HG02970 (cell line): ENCODE data around the gene FSCN2.

Source experiments
- ATAC-seq: cut with Tn5 transposase; IDR thresholded peaks from one replicate; pipeline ENCODE4 v1.9.1; 2021; ENCODE audit warnings: mild to moderate bottlenecking, moderate library complexity, moderate number of reproducible peaks; ENCODE audit not compliant: unreplicated experiment, low FRiP score

The FSCN2 gene

DNA sequence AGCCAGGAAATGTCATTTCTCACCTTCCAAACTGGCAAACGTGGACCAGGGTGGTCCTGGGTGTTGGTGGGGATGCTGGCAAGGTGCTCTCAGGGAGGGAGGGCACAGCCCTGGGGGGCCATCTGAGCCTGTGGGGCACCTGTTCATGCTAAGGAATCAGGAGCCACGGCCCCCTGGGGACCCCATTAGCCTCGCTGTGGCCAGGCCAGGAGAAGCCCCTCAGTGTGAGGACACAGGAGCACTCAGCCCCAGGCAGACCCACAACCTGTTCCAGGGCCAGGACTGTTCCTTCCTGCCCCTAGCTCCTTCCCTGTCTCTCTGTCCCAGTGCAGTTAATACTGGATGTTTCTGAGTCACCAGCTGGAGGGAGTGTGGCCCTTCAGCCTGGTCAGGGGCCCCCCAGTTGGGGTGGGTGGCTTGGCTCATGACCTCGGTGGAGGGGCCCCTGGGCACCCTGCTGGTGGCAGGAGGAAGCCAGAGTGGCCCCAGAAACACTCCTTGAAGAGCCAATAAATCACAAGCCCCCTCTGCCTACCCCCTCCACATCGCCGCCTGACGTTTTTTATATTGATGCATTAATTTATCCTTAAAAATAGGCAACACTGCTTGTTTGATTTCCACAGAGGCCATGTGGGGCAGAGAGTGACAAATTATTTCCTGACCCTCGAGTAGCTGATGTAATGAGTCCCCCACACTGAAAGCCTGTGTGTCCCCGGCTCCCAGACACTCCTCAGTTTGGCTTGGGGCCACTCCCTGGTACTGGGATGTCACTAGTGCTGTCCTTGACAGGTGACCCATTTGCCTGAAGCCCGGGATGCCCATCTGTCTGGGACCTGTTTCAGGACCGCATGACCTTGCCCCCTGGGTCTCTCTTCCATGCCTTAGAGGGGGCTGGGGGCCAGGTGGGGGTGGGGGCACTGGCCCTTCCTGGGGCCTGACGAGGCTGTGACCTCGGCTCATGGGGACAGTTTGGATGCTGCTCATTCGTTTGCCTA is 37.9 kb upstream of the FSCN2 start:
- no peak for ATAC-seq

DNA sequence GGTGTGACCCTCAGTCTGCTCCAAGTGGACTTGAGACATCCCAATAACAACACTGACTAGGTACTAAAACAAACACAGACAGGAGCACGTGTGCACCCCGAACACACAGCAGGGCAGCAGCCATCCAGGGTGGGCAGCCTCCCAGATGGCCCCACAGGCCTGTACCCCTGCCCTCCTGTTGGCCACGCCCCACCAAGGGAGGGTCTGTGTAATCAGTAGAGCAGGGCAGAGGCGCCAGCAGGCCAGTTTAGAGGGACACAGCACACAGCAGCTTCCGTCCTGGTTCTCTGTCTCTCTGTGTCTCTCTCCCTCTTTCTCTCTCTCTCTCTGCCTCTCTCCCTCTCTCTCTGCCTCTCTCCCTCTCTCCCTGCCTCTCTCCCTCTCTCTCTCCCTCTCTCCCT is 37.0 kb upstream of the FSCN2 start:
- ATAC-seq: no peak

DNA sequence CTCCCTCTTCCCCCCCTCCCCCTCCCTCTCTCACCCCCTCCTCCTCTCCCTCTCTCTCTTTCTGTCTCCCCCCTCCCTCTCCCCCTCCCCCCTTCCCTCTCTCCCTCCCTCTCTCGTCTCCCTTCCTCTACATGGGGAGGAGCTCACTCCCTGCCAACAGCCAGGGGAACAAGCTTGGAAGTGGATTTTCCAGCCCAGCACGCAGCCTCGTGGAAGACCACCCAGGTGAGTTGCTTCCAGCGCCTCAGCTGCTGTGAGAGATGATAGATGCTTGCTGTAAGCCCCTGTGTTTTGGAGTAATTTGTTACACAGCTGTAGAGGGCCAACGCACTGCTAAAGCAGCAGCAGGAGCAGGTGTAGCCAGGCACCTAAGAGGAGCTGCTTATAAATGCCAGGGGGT is 36.4 kb upstream of the FSCN2 start:
- no peak for ATAC-seq

DNA sequence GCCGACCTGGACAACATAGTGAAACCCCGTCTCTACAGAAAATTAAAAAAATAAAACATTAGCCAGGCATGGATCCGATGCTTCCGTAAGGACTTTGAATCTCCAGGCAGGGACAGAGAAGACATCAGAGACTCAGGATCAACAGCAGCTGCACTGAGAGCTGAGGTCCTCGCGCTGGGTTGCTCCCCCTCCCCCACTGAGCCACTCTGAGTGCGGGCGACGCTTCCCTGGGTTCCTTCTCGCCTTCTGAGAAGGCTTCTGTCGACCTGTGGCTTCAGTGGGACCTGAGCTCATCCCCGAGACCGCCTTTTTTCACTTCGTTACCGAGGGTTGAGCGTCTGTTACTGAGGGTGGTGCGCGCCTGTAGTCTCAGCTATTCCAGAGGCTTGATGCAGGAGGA is 36.0 kb upstream of the FSCN2 start:
- no peak for ATAC-seq

DNA sequence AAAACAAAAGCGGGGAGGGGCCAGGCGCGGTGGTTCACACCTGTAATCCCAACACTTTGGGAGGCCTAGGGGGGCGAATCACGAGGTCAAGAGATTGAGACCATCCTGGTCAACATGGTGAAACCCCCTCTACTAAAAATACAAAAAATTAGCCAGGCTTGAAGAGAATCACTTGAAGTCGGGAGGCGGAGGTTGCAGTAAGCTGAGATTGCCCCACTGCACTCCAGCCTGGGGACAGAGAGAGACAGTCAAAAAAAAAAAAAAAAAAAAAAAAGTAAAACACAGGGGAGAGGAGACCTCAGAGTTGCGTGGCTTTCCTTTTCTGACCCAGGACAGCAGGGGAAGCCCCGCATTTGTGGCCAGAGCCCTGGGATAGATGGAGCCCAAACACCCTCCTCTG is 35.5 kb upstream of the FSCN2 start:
- ATAC-seq: no peak

DNA sequence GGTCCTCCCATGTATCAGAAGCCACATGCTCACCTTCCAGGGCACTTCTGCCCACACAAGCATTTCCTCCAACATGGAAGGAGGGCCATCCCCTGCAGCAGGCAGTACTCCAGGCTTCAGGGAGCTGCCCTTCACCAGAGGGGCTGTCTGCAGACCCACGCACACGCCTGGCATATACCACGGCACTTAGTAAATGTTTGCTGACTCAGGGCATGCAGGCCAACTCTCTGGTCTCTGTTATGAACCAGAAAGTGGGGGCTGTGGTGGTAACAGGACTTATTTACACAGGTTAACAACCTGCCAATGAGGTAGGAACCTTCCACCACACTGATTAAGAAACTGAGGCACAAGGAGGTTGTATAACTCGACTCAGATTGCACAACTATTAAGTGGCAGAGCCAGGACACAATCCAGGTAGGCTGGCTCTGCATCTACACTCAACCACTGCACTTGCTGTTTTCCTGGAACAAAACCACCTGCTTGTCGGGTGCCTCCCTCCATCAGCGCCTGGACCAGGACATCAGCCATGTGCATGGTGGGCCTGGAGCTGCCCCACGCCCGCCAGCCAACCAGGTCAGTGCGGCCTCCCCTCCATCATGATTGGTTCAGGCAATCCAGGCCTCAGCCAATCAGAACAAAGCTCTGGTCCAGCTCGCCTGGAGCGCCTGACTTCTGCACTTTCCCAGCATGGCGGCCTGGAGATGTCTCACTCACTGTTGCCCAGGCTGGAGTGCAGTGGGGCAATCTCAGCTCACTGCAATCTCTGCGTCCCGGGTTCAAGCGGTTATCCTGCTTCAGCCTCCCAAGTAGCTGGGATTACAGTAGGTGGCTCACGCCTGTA is 34.8 kb upstream of the FSCN2 start:
- ATAC-seq: no peak

DNA sequence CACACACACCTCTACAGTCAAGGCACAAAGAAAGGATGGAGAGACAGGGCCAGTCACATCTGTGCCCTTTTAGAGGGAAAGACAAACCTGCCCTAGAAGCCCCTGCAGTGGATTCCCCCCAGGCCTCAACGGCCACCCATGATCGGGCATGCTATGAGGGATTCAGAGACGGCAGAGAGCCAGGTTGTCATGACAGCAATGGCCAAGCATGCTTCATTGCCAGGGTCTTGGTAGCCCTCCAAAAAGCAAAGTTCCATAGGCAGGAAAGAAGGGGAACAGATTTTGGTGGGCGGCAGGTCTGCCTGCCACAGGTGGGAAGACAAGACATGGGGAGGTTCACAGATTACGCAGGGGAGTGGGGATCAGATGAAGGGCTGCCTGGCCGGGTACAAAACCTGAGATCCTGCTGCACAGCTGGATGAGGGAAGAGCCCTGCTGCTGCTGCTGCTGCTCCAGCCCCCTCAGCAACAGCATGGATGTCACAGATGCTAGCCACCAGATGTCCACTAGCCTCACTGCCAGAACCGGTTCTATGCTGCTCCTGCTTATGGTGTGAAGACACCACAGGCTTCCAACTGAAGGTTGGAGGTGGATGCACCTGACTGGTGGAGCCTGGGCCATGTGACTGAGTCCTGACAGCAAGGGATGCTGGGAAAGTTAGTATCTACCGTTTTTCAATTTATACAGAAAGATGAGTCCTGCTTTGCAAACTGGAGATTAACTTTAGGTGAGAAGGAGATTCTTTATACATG is 33.4 kb upstream of the FSCN2 start:
- ATAC-seq: no peak

DNA sequence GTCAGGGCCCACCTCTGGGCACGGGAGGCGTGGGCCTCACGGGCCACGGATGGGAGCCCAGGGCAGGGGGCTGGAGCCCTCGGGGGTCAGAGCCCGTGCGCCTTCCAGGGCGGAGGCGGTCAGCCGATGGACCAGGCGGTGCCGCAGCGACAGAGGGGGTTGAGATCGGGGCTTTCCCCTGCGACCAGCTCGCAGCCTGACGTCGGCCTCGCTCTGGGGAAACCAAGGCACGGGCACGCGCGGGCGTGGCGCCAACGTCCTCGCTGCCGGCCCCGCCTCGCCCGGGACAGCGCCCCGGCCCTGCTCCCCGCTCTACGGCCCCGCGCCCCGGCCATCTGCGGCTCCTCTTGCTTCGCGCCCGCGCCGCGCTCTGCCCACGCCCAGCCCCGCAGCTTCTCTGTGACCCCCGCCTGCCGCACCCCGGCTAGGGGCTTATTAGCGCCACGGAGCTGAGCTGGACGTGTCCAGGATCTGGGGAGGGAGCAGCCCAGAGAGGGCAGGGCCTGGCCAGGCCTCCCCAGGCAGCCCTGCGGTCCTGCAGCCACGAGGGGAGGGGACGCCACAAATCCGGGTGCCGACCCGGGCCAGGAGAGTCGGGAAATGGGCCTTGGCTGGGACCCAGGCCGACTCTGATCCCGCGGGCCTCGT is 29.1 kb upstream of the FSCN2 start:
- no peak for ATAC-seq

DNA sequence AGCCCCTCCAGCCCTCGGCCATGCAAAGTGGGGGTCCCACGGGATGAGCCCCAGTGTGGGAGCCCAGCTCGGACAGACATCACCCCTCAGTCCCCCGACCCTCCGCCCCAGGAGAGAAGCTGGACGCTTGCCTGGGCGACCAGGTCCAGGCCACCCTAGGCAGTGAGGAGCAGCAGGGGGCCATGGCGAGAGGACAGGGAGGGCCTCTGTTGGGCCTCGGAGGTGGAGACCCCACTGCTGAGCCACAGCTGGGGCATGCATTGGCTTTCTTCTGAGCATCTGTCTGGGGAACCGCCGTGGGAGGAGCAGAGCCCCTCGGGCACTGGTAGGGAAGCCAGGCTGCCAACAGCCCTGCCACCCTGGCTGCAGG is 28.6 kb upstream of the FSCN2 start:
- ATAC-seq: no peak

DNA sequence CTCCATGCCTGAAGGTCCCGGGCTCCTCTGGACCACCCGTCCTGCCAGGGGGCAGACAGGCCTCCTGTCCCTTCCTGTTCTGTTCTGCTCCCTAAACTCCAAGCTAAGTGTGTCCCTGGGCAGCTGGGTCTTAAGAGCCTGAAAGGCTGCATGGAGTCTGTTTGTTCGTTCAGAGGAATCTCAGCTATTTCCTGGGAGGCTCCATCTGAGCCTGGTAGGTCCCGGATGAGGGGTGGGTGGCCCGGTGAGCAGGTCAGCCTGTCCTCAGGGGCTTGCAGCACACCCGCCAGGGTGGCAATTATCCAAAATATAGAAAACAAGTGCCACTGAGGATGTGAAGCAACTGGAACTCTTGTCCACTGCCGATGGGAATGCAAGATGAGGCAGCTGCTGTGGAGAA is 28.1 kb upstream of the FSCN2 start:
- ATAC-seq: no peak

DNA sequence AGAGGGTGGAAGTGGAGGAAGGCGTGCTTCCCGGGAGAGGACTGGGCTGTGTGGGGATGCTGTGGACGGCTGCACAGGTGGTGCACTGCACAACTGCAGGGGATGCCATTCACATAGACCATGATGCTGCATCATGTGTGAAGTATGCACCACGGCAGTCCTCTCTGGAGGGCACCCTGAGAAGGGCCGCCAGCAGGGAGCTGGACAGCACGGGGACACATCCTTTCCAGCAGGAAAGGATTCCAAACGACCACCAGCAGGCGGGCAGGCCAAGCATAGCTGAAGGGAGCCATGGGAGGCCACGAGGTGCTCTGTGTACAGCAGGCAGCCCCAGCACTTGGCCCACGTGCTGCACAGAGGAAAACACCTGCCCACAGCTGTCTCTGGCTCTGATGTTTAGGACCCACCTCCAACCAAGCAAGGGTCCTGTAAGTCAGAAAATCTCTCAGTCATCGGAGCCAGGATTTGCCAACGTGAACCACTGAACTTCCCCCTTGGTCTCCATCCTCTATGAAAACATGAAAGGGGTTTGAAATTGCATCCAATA is 25.6 kb upstream of the FSCN2 start:
- ATAC-seq: no peak

DNA sequence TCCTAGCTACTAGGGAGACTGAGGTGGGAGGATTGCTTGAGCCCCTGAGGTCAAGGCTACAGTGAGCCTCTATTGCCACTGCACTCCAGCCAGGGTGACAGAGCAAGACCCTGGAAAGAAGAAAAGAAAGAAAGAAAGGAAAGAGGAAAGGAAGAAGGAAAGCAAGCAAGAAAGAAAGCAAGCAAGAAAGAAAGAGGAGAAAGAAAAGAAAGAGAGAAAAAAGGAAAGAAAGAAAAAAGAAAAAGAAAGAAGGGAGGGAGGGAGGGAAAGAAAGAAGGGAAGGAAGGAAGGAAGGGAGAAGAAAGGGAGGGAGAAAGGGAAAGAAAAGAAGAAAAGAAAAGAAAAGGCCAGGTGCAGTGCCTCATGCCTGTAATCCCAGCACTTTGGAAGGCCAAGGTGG is 24.6 kb upstream of the FSCN2 start:
- ATAC-seq: no peak

DNA sequence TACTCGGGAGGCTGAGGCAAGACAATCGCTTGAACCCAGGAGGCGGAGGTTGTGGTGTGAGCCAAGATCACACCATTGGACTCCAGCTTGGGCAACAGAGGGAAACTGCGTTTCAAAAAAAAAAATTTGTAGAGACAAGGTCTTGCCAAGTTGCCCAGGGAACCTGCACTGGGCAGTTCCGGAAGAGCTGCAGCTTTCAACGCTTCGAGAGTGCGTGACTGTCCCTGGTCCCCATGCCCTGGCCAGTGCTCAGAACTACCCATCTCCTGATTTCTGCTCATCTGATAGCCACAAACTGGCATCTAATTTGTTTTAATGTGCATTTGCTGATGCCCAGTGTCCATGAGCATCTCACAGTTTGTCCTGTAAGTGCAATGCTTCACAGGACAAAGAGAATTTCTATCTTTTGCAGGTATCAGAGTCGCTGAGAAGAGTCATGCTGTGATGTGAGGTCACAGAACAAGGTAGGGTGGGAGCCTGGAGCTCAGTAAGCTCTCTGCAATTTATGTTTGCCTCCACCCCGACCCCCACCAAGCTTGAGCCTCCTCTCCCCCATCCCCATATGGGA is 19.5 kb upstream of the FSCN2 start:
- no peak for ATAC-seq

DNA sequence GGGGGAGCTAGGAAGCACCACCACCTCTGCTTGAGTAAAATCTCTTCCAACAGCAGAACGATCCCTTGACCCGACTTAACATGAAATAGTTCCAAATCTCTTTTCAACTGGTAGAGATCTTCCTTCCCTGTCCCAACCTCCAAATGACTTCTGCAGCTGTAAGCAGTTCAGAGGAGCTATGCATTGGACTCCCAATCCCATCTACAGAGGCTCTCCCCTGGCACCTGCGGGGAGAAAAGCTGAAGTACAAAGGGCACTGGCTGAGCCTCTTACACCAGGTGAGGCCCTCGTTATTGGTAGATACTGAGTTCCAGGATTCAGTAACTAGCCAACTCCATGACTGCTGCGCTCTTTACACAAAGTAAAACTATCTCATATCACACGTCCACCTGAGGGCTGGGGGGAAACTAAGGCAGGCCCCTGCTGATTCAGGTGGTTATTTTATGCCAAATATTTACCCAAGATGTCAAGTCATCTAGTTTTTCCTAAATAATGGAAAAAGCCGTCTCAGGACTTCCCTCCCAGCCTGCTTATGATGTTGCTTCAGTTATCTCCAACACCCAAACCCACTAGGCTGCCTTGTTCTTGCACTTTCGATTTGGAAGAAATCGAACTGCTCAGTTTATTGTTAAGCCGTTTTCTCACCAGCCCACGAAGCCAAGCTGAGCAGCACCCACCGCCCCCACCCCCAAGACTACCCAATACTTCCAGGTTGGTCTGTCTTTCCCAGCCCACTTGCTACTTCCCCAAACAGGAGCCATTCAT is 18.8 kb upstream of the FSCN2 start:
- ATAC-seq: no peak

DNA sequence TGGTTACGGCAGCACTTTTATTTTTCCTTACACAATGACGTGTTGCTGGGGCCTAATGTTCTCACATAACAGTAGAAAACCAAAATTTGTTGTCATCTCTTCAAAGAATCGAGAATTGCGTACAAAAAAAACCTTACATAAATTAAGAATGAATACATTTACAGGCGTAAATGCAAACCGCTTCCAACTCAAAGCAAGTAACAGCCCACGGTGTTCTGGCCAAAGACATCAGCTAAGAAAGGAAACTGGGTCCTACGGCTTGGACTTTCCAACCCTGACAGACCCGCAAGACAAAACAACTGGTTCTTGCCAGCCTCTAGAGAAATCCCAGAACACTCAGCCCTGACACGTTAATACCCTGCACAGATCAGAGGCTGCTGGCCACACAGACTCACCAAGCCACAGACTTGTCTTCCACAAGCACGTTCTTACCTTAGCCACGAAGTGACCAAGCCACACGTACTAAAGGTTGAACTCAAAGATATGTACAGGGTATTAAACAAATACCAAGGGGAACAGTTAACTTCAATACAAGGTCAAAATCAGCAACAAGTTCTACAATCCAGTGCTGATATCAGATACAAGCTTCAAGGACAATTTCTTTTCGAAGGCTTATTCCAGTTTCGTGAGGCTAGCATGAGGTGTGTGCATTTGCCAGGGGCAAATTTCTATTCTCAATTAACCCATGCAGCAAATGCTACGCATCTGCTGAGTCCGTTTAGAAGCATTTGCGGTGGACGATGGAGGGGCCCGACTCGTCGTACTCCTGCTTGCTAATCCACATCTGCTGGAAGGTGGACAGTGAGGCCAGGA is 18.0 kb upstream of the FSCN2 start:
- ATAC-seq: no peak

DNA sequence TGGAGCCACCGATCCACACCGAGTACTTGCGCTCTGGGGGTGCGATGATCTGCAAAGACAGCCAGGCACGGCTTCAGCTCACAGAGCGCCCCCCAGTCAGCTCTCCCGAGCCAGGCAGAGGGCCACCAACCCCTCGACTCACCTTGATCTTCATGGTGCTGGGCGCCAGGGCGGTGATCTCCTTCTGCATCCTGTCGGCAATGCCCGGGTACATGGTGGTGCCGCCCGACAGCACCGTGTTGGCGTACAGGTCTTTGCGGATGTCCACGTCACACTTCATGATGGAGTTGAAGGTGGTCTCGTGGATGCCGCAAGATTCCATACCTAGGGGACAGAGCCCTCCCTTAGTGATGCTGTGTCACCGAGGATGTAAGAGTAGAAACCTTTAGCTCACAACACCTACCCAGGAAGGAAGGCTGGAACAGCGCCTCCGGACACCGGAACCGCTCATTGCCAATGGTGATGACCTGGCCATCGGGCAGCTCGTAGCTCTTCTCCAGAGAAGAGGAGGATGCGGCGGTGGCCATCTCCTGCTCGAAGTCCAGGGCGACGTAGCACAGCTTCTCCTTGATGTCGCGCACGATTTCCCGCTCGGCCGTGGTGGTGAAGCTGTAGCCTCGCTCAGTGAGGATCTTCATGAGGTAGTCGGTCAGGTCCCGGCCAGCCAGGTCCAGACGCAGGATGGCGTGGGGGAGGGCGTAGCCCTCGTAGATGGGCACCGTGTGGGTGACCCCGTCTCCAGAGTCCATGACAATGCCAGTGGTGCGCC is 17.2 kb upstream of the FSCN2 start:
- no peak for ATAC-seq

DNA sequence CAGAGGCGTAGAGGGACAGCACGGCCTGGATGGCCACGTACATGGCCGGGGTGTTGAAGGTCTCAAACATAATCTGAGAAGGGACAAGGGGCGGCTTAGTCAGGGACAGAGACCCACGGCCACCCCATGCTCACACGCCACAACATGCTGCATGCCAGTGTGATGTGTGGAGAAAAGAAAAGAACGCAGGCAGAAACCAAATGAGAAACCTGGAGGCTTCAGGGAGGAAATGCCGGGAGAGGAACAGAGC is 16.7 kb upstream of the FSCN2 start:
- ATAC-seq: no peak
